SK-N-SH (cell line): ENCODE measurements around the gene ABCD2. TPM values are rescaled to one million over a fixed set of nuclear protein-coding genes. Genes with fewer than 3 reads are reported as not detected.

ENCODE experiments used
- CTCF ChIA-PET: fragments of 300-600, 350-600 bp; formaldehyde crosslinking; extraction: SDS; loops from one replicate; lab custom pipeline; 2021; lab: Yijun Ruan, JAX
- POLR2A ChIA-PET: fragments of 350-600 bp; sonication (Branson Sonifier 250); formaldehyde crosslinking; extraction: SDS; loops from one replicate; lab custom pipeline; 2020; ENCODE audit warnings: antibody characterized with exemption, inconsistent platforms; lab: Yijun Ruan, JAX
- DNase-seq: peaks from one replicate; pipeline ENCODE4 v3.0.0; 2012
- H2AFZ ChIP-seq: fragments of 200-600 bp; sonication (generic); 2 replicates; pipeline ENCODE4 v1.8.1; 2016; ENCODE audit warnings: antibody characterized with exemption, mild to moderate bottlenecking, low read depth
- H3F3A ChIP-seq: fragments of 200-600 bp; sonication (generic); replicated peaks from 2 replicates; pipeline ENCODE3; 2016; ENCODE audit warnings: antibody characterized with exemption, mild to moderate bottlenecking; ENCODE audit not compliant: insufficient read depth
- H3K27ac ChIP-seq, 2 experiments: fragments of 200-500 bp in 1 of 2; fragments of 200-600 bp in 1 of 2; sonication (Bioruptor generic) in 1 of 2; sonication (generic), shearing (Covaris generic) in 1 of 2; 2 replicates each; pipeline versions ENCODE4 v1.5.1 to v1.6.1; 2014 to 2016; ENCODE audit warnings: low read depth in 2 of 2, inconsistent platforms in 1 of 2, low read length in 1 of 2, mild to moderate bottlenecking in 1 of 2, mixed read lengths in 1 of 2
- H3K27me3 ChIP-seq: fragments of 200-600 bp; sonication (generic), shearing (Covaris generic); 2 replicates; pipeline ENCODE4 v1.6.1; 2016; ENCODE audit warnings: mixed run types; ENCODE audit not compliant: insufficient read depth
- H3K36me3 ChIP-seq, 2 experiments: fragments of 200-500 bp in 1 of 2; fragments of 200-600 bp in 1 of 2; sonication (Bioruptor generic) in 1 of 2; sonication (generic) in 1 of 2; replicated peaks in 1 of 2; 2 replicates each; pipeline versions ENCODE3 to v1.5.1; 2014 to 2016; ENCODE audit warnings: low read length in 1 of 2, mild to moderate bottlenecking in 1 of 2; ENCODE audit not compliant: insufficient read depth in 2 of 2, control insufficient read depth in 1 of 2
- H3K4me1 ChIP-seq, 2 experiments: fragments of 200-500 bp in 1 of 2; fragments of 200-600 bp in 1 of 2; sonication (Bioruptor generic) in 1 of 2; sonication (generic), shearing (Covaris generic) in 1 of 2; 2 replicates each; pipeline versions ENCODE4 v1.5.1 to v1.6.1; 2014 to 2016; ENCODE audit warnings: low read depth in 1 of 2, low read length in 1 of 2, mixed run types in 1 of 2; ENCODE audit not compliant: insufficient read depth in 2 of 2, control insufficient read depth in 1 of 2
- H3K4me2 ChIP-seq: fragments of 200-600 bp; sonication (generic), shearing (Covaris generic); 2 replicates; pipeline ENCODE4 v1.6.1; 2017; ENCODE audit warnings: mixed run types
- H3K4me3 ChIP-seq, 2 experiments: fragments of 200-500 bp in 1 of 2; fragments of 200-600 bp in 1 of 2; sonication (Bioruptor generic) in 1 of 2; sonication (generic), shearing (Covaris generic) in 1 of 2; 2 replicates each; pipeline versions ENCODE4 v1.5.1 to v1.8.1; 2014 to 2016; ENCODE audit warnings: low read depth in 2 of 2, inconsistent platforms in 1 of 2, low read length in 1 of 2, mild to moderate bottlenecking in 1 of 2, mixed read lengths in 1 of 2, moderate library complexity in 1 of 2
- H3K79me2 ChIP-seq: fragments of 200-600 bp; sonication (generic); 2 replicates; pipeline ENCODE4 v1.8.1; 2017; ENCODE audit warnings: mild to moderate bottlenecking; ENCODE audit not compliant: insufficient read depth
- H3K9ac ChIP-seq: fragments of 200-600 bp; sonication (generic); 2 replicates; pipeline ENCODE4 v1.6.1; 2017; ENCODE audit warnings: mixed run types
- H3K9me2 ChIP-seq: fragments of 200-600 bp; sonication (generic); 2 replicates; pipeline ENCODE4 v1.6.1; 2017; ENCODE audit warnings: mixed run types
- H3K9me3 ChIP-seq: fragments of 200-600 bp; sonication (generic); 2 replicates; pipeline ENCODE4 v1.6.1; 2017; ENCODE audit warnings: mixed run types, mild to moderate bottlenecking, moderate library complexity
- H4K20me1 ChIP-seq: fragments of 200-600 bp; sonication (generic); 2 replicates; pipeline ENCODE4 v1.6.1; 2017; ENCODE audit warnings: mild to moderate bottlenecking, mixed run types; ENCODE audit not compliant: insufficient read depth
- ELF1 ChIP-seq: IDR thresholded peaks from 2 replicates; pipeline ENCODE4 v1.4.0; 2012
- EP300 ChIP-seq, 2 experiments: IDR thresholded peaks; 2 replicates each; pipeline versions ENCODE4 v1.4.0 to v1.6.1; 2012; ENCODE audit warnings: borderline replicate concordance in 1 of 2, low read depth in 1 of 2, low read length in 1 of 2
- EZH2phosphoT487 ChIP-seq: fragments of 200-600 bp; sonication (generic); IDR thresholded peaks from 2 replicates; pipeline ENCODE4 v1.6.1; 2017; ENCODE audit warnings: low read depth, mixed run types, mild to moderate bottlenecking, antibody characterized with exemption, moderate library complexity, borderline replicate concordance
- FOSL2 ChIP-seq: IDR thresholded peaks from 2 replicates; pipeline ENCODE4 v1.4.0; 2012; ENCODE audit warnings: low read depth, mild to moderate bottlenecking, moderate library complexity, borderline replicate concordance
- FOXJ3 ChIP-seq: sonication (generic); formaldehyde crosslinking; IDR thresholded peaks from 2 replicates; pipeline ENCODE4 v1.5.1; 2020; ENCODE audit warnings: mild to moderate bottlenecking, missing genetic modification reagents
- FOXM1 ChIP-seq: IDR thresholded peaks from 2 replicates; pipeline ENCODE4 v1.4.0; 2012; ENCODE audit warnings: low read depth, mild to moderate bottlenecking
- GABPA ChIP-seq: IDR thresholded peaks from 2 replicates; pipeline ENCODE4 v1.4.0; 2012; ENCODE audit warnings: low read depth, mild to moderate bottlenecking
- JUND ChIP-seq: IDR thresholded peaks from 2 replicates; pipeline ENCODE4 v1.4.0; 2012
- NFIC ChIP-seq: IDR thresholded peaks from 2 replicates; pipeline ENCODE4 v1.4.0; 2012; ENCODE audit warnings: borderline replicate concordance
- RCOR1 ChIP-seq: fragments of 150-350 bp; IDR thresholded peaks from 2 replicates; pipeline ENCODE4 v1.6.1; 2017; ENCODE audit warnings: antibody characterized with exemption, low read length
- SIN3A ChIP-seq: IDR thresholded peaks from 2 replicates; pipeline ENCODE4 v1.6.1; 2012; ENCODE audit warnings: low read depth, mild to moderate bottlenecking, low read length, moderate library complexity, borderline replicate concordance
- TAF1 ChIP-seq: IDR thresholded peaks from 2 replicates; pipeline ENCODE4 v1.6.1; 2012; ENCODE audit warnings: low read depth, mild to moderate bottlenecking, low read length, moderate library complexity, borderline replicate concordance
- TCF12 ChIP-seq: IDR thresholded peaks from 2 replicates; pipeline ENCODE4 v1.4.0; 2012
- TEAD4 ChIP-seq: IDR thresholded peaks from 2 replicates; pipeline ENCODE4 v1.4.0; 2012; ENCODE audit warnings: mild to moderate bottlenecking, borderline replicate concordance; ENCODE audit not compliant: insufficient read depth
- YY1 ChIP-seq: IDR thresholded peaks from 2 replicates; pipeline ENCODE4 v1.4.0; 2012; ENCODE audit warnings: low read depth, mild to moderate bottlenecking
- WGBS: methylation state at CpG from one replicate; pipeline ENCODE4 v1.1.6; 2017; ENCODE audit warnings: low lambda C conversion rate; 5-methylcytosine and 5-hydroxymethylcytosine counted together
- polyA plus RNA-seq, 3 experiments: library from polyadenylated mRNA; depleted of rRNA; stranded (reverse); fragments of >200 nt; gene quantifications; 2 replicates each; pipeline ENCODE4 v1.2.3, GENCODE V29; 2012
- TF ChIP-seq, protein P1 (sequence below): IDR thresholded peaks from 2 replicates; pipeline ENCODE4 v1.4.0; 2012; ENCODE audit warnings: low read depth, borderline replicate concordance
- TF ChIP-seq, protein P2 (sequence below): fragments of 200-600 bp; sonication (generic); IDR thresholded peaks from 2 replicates; pipeline ENCODE4 v1.6.1; 2017; ENCODE audit warnings: antibody characterized with exemption, mild to moderate bottlenecking, moderate library complexity
- TF ChIP-seq, protein P3 (sequence below): fragments of 150-350 bp; IDR thresholded peaks from 2 replicates; pipeline ENCODE4 v1.6.1; 2016; ENCODE audit warnings: mild to moderate bottlenecking, low read depth, low read length
- TF ChIP-seq, protein P4 (sequence below): IDR thresholded peaks from 2 replicates; pipeline ENCODE4 v1.4.0; 2012; ENCODE audit warnings: low read depth
- TF ChIP-seq, protein P5 (sequence below): IDR thresholded peaks from 2 replicates; pipeline ENCODE4 v1.4.0; 2012; ENCODE audit warnings: low read depth, borderline replicate concordance

ABCD2 gene
- polyA plus RNA-seq, 1 of the 3 experiments (the other 2 are of a cell fraction): 0.02 TPM

DNA sequence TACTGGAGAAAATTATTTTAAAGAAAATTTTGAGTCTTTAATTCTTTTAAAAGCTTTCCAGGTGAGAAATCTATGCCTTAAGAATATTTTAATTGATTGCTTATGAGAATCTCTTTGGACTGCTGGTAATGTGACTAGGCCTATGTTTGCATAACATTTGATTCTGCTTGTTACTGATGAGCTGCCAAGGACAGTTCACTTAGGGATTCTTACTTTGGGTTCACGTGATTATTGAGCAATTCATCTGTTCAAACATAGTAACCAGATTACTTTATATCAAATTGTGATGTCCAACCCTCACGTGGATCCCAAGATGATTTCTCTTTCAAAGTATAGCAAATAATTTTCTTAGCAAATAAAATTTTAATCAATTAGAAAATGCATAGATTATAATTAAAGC is 27.4 kb upstream of the ABCD2 start:
- DNase-seq: no peak
- CTCF ChIA-PET: interaction anchor here (0.9 to 1.0 kb wide), 2 partner anchors 8 to 10 kb away, joined by 3 read pairs; no protein-coding TSS in a partner anchor

DNA sequence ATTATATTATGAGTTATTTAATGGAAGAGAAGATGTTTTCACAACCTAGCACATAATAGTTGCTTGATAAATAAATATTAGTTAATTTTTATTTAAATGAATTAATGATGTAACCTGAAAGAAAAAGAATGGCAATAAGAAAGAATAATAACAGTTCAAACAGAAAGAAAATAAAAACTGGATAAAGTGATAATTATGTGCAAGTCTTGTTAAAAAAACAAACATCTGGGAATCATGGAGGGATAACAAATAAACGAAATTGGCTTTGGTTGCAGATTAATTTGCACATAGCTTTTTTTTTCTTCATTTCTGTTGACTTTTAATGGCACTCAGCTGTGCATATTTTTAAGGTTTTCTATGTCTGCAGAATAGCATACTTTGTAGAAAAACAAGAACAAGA is 23.4 kb upstream of the ABCD2 start:
- H3K27ac ChIP-seq: no peak overlapping the region
- H4K20me1 ChIP-seq: no peaks in the 10 kb centered on the region
- no peak for DNase-seq
- no peaks in the 10 kb centered on the region for H3F3A ChIP-seq
- H3K4me1 ChIP-seq: no peaks in the 10 kb centered on the region
- no peak overlapping the region for H3K9ac ChIP-seq
- CTCF ChIA-PET: no interaction called here
- no peaks in the 10 kb centered on the region for H3K27me3 ChIP-seq
- H3K79me2 ChIP-seq: no peaks in the 10 kb centered on the region
- H3K4me3 ChIP-seq: no peak overlapping the region
- POLR2A ChIA-PET: no interaction called here
- no peak overlapping the region for H2AFZ ChIP-seq
- H3K9me2 ChIP-seq: no peaks in the 10 kb centered on the region
- H3K36me3 ChIP-seq: no peaks in the 10 kb centered on the region
- H3K4me2 ChIP-seq: no peak overlapping the region
- 7% methylated on average over 1 of the region's 1 CpG for WGBS
- no peaks in the 10 kb centered on the region for H3K9me3 ChIP-seq
- no peak for TF ChIP-seq TEAD4
- TF ChIP-seq FOXM1: no peak
- TF ChIP-seq RCOR1: no peak
- TF ChIP-seq, protein P1, sequence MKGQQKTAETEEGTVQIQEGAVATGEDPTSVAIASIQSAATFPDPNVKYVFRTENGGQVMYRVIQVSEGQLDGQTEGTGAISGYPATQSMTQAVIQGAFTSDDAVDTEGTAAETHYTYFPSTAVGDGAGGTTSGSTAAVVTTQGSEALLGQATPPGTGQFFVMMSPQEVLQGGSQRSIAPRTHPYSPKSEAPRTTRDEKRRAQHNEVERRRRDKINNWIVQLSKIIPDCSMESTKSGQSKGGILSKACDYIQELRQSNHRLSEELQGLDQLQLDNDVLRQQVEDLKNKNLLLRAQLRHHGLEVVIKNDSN: no peak
- no peak for TF ChIP-seq ELF1
- TF ChIP-seq, protein P2, sequence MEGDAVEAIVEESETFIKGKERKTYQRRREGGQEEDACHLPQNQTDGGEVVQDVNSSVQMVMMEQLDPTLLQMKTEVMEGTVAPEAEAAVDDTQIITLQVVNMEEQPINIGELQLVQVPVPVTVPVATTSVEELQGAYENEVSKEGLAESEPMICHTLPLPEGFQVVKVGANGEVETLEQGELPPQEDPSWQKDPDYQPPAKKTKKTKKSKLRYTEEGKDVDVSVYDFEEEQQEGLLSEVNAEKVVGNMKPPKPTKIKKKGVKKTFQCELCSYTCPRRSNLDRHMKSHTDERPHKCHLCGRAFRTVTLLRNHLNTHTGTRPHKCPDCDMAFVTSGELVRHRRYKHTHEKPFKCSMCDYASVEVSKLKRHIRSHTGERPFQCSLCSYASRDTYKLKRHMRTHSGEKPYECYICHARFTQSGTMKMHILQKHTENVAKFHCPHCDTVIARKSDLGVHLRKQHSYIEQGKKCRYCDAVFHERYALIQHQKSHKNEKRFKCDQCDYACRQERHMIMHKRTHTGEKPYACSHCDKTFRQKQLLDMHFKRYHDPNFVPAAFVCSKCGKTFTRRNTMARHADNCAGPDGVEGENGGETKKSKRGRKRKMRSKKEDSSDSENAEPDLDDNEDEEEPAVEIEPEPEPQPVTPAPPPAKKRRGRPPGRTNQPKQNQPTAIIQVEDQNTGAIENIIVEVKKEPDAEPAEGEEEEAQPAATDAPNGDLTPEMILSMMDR: no peak
- no peak for TF ChIP-seq SIN3A
- TF ChIP-seq, protein P3, sequence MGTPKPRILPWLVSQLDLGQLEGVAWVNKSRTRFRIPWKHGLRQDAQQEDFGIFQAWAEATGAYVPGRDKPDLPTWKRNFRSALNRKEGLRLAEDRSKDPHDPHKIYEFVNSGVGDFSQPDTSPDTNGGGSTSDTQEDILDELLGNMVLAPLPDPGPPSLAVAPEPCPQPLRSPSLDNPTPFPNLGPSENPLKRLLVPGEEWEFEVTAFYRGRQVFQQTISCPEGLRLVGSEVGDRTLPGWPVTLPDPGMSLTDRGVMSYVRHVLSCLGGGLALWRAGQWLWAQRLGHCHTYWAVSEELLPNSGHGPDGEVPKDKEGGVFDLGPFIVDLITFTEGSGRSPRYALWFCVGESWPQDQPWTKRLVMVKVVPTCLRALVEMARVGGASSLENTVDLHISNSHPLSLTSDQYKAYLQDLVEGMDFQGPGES: no peak
- no peak for TF ChIP-seq YY1

More for the DNA sequence above, 27.4 kb upstream of the ABCD2 start:
- Histone ChIP-seq H3K4me3 (no peak overlapping the region), H3K79me2 (no peaks in the 10 kb centered on the region), H4K20me1 (no peaks in the 10 kb centered on the region), H2AFZ (no peak overlapping the region), H3K9me3 (no peaks in the 10 kb centered on the region), H3K4me2 (no peak overlapping the region), H3K36me3 (no peaks in the 10 kb centered on the region), H3K9ac (no peak overlapping the region), H3K27me3 (no peaks in the 10 kb centered on the region), H3K4me1 (no peaks in the 10 kb centered on the region), H3K27ac (no peak overlapping the region), H3K9me2 (no peaks in the 10 kb centered on the region), H3F3A (no peaks in the 10 kb centered on the region)
- TF ChIP-seq, protein P4, sequence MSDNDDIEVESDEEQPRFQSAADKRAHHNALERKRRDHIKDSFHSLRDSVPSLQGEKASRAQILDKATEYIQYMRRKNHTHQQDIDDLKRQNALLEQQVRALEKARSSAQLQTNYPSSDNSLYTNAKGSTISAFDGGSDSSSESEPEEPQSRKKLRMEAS: no peak
- TF ChIP-seq, protein P5, sequence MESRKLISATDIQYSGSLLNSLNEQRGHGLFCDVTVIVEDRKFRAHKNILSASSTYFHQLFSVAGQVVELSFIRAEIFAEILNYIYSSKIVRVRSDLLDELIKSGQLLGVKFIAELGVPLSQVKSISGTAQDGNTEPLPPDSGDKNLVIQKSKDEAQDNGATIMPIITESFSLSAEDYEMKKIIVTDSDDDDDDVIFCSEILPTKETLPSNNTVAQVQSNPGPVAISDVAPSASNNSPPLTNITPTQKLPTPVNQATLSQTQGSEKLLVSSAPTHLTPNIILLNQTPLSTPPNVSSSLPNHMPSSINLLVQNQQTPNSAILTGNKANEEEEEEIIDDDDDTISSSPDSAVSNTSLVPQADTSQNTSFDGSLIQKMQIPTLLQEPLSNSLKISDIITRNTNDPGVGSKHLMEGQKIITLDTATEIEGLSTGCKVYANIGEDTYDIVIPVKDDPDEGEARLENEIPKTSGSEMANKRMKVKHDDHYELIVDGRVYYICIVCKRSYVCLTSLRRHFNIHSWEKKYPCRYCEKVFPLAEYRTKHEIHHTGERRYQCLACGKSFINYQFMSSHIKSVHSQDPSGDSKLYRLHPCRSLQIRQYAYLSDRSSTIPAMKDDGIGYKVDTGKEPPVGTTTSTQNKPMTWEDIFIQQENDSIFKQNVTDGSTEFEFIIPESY: no peak
- TF ChIP-seq GABPA (no peak), JUND (no peak), TEAD4 (no peak), YY1 (no peak), FOXJ3 (CRISPR knock-in tag) (no peak), RCOR1 (no peak), EZH2phosphoT487 (no peak), NFIC (no peak), TCF12 (no peak), TAF1 (no peak), EP300 (IDR thresholded peaks at IDR 0.05; ENCODE audit: borderline replicate concordance in 1 of 2, low read depth in 1 of 2, low read length in 1 of 2) (no peak), FOSL2 (no peak)
- TF ChIP-seq, protein P2: no peak
- 35% methylated on average over 2 of the region's 2 CpGs for WGBS
- POLR2A ChIA-PET: no interaction called here
